CD4-positive, alpha-beta T cell treated with Interleukin-12 subunit alpha and Interleukin-12 subunit beta, for 1 hour (primary cell): ENCODE measurements around the gene EPX.

Experiments used
- DNase-seq: peaks from one replicate; pipeline ENCODE4 v3.0.0-alpha.2; 2020

EPX gene

DNA sequence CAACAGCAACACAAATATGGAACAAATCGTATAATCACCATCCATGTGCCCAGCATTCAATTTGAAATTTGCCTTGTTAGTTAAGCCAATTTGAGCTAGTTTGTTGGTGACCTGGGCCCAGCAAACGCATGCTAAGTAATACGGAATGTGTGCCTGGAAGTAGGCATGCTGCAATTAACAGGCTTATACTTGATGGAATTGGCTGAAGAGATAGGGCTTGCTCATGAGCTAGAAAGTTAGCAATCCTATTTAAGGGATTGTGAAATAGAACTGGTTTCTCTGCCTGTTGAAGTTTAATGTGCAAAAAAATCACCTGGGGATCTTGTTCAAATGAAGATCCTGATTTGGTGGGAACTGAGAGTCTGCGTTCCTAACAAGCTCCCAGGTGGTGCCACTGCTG is 37.4 kb downstream of the EPX start:
- no peak for DNase-seq

- no peak for DNase-seq
These were observed 39.1 kb downstream of the EPX start for GRCh38 chr17:58231641-58232040.

DNA sequence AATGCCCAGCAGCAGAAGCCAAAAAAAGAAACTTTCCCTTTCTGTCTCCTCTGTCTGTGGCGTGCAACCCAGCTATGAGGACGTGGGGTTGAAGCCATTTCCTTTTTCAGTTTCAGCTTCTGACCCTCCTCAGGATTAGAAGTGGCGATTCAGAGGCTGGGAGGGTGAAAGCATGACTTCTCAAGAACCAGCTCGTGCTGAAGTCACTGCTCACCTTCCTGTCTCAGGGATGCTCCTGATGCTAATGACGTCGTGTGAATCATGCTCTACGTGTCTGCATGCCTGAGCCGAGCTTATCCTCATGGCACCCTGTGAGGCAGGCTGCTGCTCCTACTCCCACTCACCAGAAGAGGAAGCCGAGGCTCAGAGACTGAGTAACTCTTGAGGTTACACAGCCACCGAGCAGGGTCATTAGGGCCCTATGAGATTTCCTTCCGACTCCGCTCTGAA is 40.2 kb downstream of the EPX start:
- DNase-seq = peak; percentile 24

DNA sequence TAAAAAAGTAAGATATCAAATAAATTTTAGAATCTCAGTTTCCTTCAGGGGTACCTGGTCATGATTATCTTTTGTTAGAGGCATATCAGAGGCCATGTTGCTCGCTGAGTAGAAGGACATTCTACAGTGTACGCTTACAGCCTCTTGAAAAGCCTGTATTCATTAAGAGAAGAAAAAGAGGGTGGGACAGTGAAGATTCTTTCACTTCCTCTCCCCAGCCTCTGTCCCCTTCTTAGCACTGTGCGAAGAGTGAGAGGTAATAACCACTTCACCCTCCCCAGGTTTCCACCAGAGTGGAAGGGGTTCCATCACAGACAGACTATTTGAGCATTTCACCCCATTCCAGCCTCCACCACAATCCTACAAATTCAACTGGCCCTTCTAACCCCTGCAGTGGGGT is 41.0 kb downstream of the EPX start:
- no peak for DNase-seq

DNA sequence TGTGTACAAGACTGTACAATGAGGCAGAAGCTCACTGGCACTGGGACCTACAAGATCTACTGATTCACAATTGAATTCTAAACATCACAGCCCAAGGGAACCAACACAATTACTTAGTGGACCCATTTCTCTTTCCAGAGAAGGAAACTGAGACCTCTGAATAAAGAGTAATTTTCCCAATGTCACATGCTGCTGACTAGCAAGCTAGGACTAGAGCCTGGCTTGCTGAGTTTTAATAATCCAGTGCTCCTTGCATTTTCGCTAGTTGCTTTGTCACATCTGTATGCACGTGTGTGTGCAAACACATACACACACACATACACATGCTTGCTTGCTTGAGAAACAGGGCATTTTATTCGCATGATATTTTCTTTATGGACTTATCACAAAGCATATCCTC is 42.0 kb downstream of the EPX start:
- DNase-seq = no peak

DNA sequence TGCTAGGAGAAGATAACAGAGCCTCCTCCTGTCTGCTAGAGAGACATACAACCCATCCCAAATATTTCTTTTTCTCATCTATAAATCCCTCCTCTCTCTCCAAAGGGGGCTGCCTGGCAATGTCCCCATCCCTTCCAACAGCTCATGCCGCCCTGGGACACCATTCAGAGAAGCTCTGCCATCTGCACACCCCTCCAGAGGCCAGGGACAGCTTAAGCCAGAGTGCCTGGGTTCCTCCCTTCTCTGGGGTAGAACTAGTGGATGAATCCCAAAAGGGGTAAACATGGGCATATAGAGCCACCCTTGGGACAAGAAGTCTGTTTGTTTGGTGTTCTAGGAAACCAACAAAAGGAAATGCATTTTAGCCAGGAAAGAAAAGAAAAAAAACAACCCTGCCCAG is 43.3 kb downstream of the EPX start:
- no peak for DNase-seq

DNA sequence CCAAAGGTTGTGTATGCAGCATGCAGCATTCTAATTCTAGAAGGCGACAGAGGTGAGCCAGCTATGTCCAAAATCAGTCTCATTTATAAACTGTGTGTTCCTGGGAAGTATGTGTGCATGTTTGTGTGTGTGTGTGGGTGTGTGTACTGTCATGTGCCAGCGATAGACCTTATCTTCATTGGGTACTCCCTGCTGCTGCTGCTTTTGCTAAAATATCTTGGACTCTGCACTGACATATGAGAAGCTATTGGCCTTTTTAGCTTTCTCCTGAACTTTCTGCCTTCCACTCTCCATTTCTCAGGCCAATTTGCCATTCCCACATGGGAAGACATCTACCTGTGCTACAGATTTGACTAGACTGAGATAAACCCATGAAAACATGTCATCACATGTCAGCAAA is 43.9 kb downstream of the EPX start:
- no peak for DNase-seq

DNA sequence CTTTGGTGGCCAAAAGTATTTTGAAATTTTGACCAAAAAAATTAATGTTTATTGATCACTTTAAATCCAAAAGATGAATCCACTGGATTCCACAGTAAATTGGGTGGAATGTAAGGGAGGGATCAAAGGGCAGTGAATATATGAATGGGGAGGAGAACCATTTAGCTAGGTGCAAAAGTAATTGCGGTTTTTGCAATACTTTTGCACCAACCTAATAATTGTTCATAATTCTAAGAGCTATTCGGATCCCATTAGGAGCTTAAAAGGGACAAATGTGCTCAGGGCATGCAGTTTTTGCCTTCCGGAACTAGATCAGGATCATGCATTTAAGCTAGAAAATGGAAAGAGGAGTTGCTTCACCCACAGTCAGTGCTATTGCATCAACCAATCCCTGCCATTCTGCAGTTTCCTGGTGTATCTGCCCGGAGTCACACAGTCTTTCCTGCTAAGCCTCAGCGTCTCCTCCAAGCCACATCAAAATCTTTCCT is 45.7 kb downstream of the EPX start, which contains the start of gene LPO:
LPO (plus strand) TSS at position 438 of the 488 bp plus-strand sequence. CDS start 4,396 bp downstream, outside the sequence.
- DNase-seq = no peak

- no peak for DNase-seq
These were observed 47.5 kb downstream of the EPX start for GRCh38 chr17:58239987-58240386.

DNA sequence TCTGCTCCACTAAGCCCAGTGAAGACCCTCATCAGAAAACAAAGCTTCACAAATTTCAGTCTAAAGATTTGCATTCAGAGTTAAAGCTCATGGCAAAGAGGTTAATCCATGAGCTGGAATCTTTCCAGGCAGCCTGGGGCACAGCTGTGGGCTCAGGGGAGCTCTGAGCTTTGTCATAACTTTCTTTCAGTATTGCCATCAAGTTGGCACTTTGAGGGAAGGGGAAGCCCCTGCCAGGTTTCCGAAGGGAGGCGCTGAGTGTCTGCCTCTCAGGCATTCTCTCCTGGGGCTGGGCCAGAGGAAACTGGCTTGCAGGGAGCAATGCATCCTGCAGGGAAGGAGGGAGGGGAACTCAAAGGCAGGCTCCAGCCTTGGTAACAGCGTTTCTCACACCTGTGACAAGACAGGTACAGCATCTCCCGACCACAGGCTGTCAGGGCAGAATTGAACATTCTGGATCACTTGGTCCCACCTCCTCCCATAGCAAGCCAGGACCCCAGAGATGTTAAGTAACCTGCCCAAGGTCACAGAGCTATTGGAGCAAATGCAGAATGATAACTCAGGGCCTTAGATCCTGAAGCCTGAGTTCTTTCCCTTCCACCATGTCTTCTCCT is 49.8 kb downstream of the EPX start:
- DNase-seq = no peak

DNA sequence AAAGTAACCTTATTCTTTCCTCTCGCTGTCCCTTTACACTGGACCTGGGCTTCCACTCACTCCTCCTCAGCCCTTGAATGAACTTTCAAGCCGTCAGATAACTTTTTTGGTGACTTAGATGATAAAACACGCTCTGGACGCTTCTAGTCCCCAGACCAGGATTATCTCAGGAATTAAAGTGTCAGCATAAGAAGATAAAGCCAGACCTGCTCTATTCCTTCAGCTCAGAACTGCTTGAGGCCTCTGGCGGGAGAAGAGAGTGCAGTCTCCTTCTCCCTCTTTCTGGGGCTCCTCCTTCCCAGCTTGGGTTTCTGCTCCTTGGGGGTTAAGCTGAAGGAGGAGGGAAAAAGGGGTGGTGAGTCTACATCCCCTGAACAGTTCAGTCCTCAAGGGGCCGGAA is 52.4 kb downstream of the EPX start:
- no peak for DNase-seq

DNA sequence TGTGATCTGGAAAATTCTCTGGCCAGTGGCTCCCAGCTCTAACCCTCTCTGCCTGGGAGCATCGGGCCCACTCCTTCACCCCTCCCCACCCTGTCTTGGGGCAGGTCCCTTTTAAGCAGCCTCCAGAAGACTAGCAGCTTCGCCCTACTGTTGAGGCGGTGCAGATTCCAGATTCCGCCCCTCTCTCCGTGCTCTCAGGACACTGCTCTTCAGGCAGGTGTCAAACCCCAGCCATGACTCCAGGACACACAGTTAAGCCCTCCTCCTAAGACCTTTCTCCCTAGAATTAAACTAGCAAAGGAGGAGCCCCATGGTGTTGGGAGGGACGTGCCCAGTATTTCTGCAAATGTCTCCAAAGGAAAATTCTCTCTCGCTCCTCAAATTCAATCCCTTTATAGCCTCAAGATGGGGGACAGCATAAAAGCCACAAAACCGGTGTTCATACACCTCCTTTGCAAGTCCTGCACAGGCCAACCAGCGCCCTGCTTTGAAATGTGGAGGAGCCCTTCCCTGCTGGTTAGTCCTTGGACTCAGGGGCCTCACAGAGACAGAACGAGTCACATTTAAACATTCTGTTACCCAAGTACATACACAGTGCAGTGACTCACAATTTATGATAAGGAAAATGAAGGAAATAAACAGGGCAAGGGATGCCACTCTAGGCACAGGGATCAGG is 53.0 kb downstream of the EPX start:
- DNase-seq = no peak

- no peak for DNase-seq
These were observed 53.7 kb downstream of the EPX start for GRCh38 chr17:58246104-58246740.

GRCh38 chr17:58246781-58247180 is 54.3 kb downstream of the EPX start:
- DNase-seq = no peak

GRCh38 chr17:58247511-58248363 is 55.2 kb downstream of the EPX start:
- DNase-seq = no peak

GRCh38 chr17:58248955-58249269 is 56.4 kb downstream of the EPX start:
- DNase-seq = no peak

GRCh38 chr17:58249270-58250133 is 57.0 kb downstream of the EPX start:
- peak; percentile 77 for DNase-seq

DNA sequence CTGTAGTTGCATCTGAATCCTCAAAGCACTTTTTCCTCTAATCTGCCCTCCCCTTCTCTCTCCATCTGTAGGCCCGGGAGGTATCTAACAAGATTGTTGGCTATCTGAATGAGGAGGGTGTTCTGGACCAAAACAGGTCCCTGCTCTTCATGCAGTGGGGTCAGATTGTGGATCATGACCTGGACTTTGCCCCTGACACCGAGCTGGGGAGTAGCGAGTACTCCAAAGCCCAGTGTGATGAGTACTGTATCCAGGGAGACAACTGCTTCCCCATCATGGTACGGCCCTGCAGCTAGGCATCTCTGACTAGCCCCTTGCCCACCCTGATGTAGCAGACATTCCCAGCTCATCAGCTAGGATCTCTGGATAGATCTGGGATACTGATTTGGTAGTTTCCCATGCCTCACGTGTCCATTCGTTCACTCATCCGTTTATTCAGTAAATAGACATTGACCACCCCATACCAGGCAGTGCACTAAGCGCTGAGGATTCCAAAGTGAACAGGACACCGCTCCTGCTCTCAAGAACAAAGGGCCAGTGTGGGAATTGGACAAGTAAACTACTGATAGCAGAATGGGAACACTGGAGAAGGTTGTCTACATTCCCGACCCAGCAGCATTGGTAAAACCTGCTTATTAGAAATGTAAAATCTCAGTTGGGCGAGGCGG is 58.0 kb downstream of the EPX start:
- no peak for DNase-seq

DNA sequence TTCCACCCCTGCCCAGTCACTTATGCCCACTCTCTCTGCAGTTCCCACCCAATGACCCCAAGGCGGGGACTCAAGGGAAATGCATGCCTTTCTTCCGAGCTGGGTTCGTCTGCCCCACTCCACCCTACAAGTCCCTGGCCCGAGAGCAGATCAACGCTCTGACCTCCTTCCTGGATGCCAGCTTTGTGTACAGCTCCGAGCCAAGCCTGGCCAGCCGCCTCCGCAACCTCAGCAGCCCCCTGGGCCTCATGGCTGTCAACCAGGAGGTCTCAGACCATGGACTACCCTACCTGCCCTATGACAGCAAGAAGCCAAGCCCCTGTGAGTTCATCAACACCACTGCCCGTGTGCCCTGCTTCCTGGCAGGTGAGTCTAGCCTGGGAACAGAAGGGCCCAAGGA is 59.6 kb downstream of the EPX start:
- DNase-seq = no peak

DNA sequence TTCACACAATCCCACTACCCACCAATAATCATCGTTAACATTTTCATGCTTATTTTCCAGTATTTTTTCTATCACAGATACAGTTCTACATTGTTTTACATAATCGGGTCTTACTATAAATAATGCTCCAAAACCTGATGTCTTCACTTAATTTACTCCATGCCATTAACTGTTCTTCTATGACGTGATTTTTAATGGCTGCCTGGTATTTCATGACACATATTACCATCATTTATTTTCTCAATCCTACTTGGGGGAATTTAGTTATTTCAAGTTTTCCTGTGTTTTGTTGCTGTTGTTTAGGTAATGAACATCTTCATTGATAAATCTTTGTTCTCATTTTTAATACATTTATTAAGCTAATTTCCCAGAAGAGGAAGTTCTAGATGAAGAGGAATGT is 60.6 kb downstream of the EPX start:
- DNase-seq = no peak
